ENCODE data around the gene ORC5. TPM values are rescaled to one million over a fixed set of nuclear protein-coding genes. Genes with fewer than 3 reads are reported as not detected.

The ORC5 gene
- total RNA-seq, 2 experiments from 2014 or later = 22.1 to 26.0 TPM

GRCh38 chr7:104124893-104125477 lies 82.8 kb downstream of the ORC5 start:
- Mint-ChIP-seq H3K27ac (no peak overlapping the region), H3K9me3 (peaks cover 7% of the 10 kb centered on the region), H3K36me3 (ENCODE audit: low read depth) (peaks cover 37% of the 10 kb centered on the region), H3K4me1 (ENCODE audit: low read depth) (no peaks in the 10 kb centered on the region), H3K4me3 (no peak overlapping the region), H3K27me3 (no peaks in the 10 kb centered on the region)
- ATAC-seq (no peak), DNase-seq (no peak)
- ChIA-PET CTCF (interaction anchor here (1.2 kb wide), 1 partner anchor 26 kb away, joined by 4 read pairs; no protein-coding TSS in a partner anchor), POLR2A (no interaction called here)
- TF ChIP-seq CTCF (IDR thresholded peaks at IDR 0.05) = no peak
- intact Hi-C loops (cut with micrococcal nuclease) = no loop called here

DNA sequence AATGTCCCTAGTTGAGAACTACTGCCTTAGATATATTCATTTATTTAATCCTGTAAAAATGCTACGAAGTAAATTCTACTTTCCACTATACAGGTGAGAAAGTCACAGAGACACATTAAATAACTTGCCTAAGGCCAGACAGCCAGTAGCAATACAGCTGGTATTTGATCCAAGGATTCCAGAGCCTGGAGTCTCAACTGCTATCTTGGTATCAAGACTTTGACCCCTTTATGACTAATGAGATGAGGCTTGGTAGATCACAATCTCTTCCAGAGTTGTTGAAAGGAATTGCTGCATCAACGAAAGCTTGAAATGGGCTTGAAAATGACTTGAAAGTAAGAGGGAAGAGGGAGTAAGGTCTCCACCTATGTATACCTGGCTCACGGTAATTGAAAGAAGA lies 83.3 kb downstream of the ORC5 start:
- Mint-ChIP-seq H3K27ac (no peak overlapping the region), H3K9me3 (peaks cover 7% of the 10 kb centered on the region), H3K4me1 (ENCODE audit: low read depth) (no peaks in the 10 kb centered on the region), H3K27me3 (no peaks in the 10 kb centered on the region), H3K4me3 (no peak overlapping the region), H3K36me3 (ENCODE audit: low read depth) (peaks cover 36% of the 10 kb centered on the region)
- no peak for DNase-seq
- ChIA-PET POLR2A (no interaction called here), CTCF (interaction anchor here (1.2 kb wide), 1 partner anchor 27 kb away, joined by 4 read pairs; no protein-coding TSS in a partner anchor)
- ATAC-seq = no peak
- TF ChIP-seq CTCF (IDR thresholded peaks at IDR 0.05) = no peak
- intact Hi-C loops (cut with micrococcal nuclease) = no loop called here

- Mint-ChIP-seq H3K4me1 (ENCODE audit: low read depth) (no peaks in the 10 kb centered on the region), H3K36me3 (ENCODE audit: low read depth) (peaks cover 31% of the 10 kb centered on the region), H3K9me3 (peaks cover 7% of the 10 kb centered on the region), H3K4me3 (no peak overlapping the region), H3K27ac (no peak overlapping the region), H3K27me3 (no peaks in the 10 kb centered on the region)
- DNase-seq = no peak
- no peak for ATAC-seq
- TF ChIP-seq CTCF (IDR thresholded peaks at IDR 0.05) = no peak
- CTCF ChIA-PET = interaction anchor here (1.2 kb wide), 1 partner anchor 28 kb away, joined by 4 read pairs; no protein-coding TSS in a partner anchor
- intact Hi-C loops (cut with micrococcal nuclease) = no loop called here
- POLR2A ChIA-PET = no interaction called here
These were observed 84.0 kb downstream of the ORC5 start for GRCh38 chr7:104123786-104124185.

- Mint-ChIP-seq H3K36me3 (ENCODE audit: low read depth) (no peaks in the 10 kb centered on the region), H3K4me3 (no peak overlapping the region), H3K27ac (no peak overlapping the region), H3K4me1 (ENCODE audit: low read depth) (no peaks in the 10 kb centered on the region), H3K27me3 (no peaks in the 10 kb centered on the region), H3K9me3 (no peaks in the 10 kb centered on the region)
- ATAC-seq = no peak
- intact Hi-C loops (cut with micrococcal nuclease) = no loop called here
- DNase-seq = no peak
- CTCF ChIA-PET = no interaction called here
- TF ChIP-seq CTCF (IDR thresholded peaks at IDR 0.05) = no peak
- POLR2A ChIA-PET = no interaction called here
These were observed 94.0 kb downstream of the ORC5 start for GRCh38 chr7:104113788-104114187.

DNA sequence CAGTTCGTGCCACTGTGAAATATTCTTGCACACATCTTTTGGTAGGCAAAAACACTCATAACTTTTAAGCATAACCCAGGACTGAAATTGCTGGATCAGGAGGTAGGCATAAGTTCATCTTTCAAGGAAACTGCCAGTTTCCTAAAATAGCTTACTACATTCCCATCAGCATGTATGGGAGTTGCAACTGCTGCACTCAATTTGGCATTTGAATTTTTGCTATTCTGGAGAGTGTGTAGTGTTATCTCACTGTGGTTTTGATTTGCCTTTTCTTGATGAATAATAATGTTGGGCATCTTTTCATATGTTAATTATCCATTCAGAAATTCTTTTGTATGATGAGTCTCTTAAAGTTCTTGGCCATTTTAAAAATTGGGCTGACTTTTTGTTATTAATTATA lies 95.2 kb downstream of the ORC5 start:
- no peaks in the 10 kb centered on the region for H3K4me1 Mint-ChIP-seq (ENCODE audit: low read depth)
- intact Hi-C loops (cut with micrococcal nuclease) = no loop called here
- no peak for DNase-seq
- TF ChIP-seq CTCF (IDR thresholded peaks at IDR 0.05) = no peak
- H3K4me3 Mint-ChIP-seq = no peak overlapping the region
- H3K36me3 Mint-ChIP-seq (ENCODE audit: low read depth) = no peaks in the 10 kb centered on the region
- ATAC-seq = no peak
- ChIA-PET CTCF (no interaction called here), POLR2A (no interaction called here)
- no peaks in the 10 kb centered on the region for H3K9me3 Mint-ChIP-seq
- H3K27ac Mint-ChIP-seq = no peak overlapping the region
- no peaks in the 10 kb centered on the region for H3K27me3 Mint-ChIP-seq

Data from activated CD8-positive, alpha-beta T cell treated with anti-CD3 and anti-CD28 coated beads for 36 hours (primary cell).